TTC549 (cell line): ENCODE data around the gene PIGS.
"Not testable (repeated sequence)": the region's sequence is repeated elsewhere in the genome, so short reads cannot be mapped to it uniquely, and the experiment has no call there.

Experiments
- FAIRE-seq: peaks from 2 replicates; lab custom pipeline; 2012; peaks lifted over from hg19 to GRCh38; lab: Jason Lieb, UNC

The PIGS gene

DNA sequence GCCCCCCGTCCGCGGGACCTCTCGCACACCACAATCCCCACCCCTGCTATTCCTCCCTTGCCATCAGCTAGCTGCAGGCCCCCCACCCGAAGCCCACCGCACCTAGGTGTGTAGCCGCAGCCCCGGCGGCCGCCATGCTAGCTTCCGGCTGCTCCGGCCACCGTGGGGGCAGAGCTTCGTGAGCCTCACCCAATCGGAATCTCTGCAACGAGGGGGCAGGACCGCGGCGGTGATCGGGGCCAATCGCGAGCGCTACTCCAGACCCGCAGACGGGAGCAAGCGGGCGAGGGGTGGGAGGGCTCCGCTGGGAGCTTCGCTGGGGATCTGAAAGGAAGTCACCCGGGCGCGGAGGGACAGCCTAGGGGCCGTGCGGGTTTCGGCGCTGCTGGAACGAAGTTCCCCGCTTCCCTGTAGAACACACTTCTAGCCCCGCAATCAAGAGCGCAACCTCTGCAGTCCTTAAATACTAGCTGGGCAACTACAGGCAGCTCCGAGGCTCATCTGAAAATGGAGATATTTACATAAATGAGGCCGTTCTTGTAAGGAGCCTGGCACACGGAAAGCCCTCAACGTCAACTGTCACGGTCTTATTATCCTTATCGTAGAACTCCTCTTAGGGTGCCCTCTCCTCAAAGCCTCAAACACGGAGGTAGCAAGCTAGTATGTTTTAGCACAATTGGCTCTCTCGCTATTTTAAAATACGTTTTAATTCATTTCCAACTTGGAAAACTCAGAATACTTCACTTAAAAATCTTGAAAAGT lies at the start of gene PIGS:
Gene PIGS, minus strand, starts transcription at position 164 of the 762 bp plus-strand sequence. Its CDS starts 28 bp downstream, at position 136.
- FAIRE-seq: no peak

GRCh38 chr17:28620010-28620409 lies 48.7 kb upstream of the PIGS start:
- FAIRE-seq: no peak

GRCh38 chr17:28618464-28618863 lies 47.1 kb upstream of the PIGS start:
- no peak for FAIRE-seq

GRCh38 chr17:28616281-28616680 lies 45.0 kb upstream of the PIGS start:
- FAIRE-seq: no peak

GRCh38 chr17:28615260-28615940 lies 44.1 kb upstream of the PIGS start:
- FAIRE-seq: no peak

GRCh38 chr17:28613931-28614381 lies 42.6 kb upstream of the PIGS start, which contains the start of gene RSKR:
RSKR (minus strand) TSS chr17:28614185; CDS start chr17:28614161, 24 bp downstream.
- no peak for FAIRE-seq

- no peak for FAIRE-seq
Measured at GRCh38 chr17:28612936-28613872, 41.9 kb upstream of the PIGS start.

DNA sequence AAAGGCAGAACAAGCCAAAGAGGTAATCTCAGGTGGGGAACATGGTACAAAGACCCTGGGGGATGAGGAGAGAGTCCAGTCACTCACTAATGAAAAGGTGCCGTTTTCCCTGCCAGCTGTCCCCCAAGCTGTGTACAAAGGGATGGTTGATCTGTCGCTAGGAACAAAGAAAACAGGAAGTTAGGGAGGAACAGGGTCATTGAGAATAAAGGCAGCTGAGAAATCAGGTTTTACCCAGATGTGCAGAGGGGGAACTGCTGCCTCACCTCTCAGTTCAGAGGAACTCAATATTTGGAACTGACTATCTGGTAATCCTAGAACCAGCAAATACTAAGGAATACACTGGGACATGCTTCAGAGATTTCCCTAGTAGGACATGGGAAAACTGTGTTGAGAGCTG lies 41.2 kb upstream of the PIGS start:
- FAIRE-seq: no peak

DNA sequence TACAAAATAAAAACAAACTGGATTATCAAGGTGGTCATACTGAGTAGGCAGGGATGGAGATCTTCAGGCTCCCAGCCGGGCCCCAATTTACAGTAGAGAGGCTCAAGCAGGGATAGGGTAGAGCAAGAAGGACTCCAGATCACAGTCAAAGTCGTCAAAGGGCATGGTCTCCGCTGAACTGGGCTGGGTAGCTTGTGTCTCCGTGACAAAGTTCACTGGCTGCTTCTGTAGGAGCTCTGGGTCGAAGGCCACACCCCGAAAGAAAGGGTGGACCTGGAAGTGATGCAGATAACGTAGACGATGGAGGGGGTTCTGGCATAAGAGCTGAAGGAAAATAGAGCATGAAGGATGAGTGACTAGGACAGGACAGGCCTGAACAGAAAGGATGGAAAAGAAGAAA lies 39.1 kb upstream of the PIGS start:
- no peak for FAIRE-seq

DNA sequence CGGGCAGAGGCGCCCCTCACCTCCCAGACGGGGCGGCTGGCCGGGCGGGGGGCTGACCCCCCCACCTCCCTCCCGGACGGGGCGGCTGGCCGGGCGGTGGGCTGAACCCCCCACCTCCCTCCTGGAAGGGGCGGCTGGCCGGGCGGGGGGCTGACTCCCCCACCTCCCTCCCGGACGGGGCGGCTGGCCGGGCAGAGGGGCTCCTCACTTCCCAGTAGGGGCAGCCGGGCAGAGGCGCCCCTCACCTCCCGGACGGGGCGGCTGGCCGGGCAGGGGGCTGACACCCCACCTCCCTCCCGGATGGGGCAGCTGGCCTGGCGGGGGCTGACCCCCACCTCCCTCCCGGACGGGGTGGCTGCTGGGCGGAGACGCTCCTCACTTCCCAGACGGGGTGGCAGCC lies 32.7 kb upstream of the PIGS start:
- FAIRE-seq: not testable (repeated sequence)

GRCh38 chr17:28599311-28600184 lies 28.2 kb upstream of the PIGS start:
- no peak for FAIRE-seq

DNA sequence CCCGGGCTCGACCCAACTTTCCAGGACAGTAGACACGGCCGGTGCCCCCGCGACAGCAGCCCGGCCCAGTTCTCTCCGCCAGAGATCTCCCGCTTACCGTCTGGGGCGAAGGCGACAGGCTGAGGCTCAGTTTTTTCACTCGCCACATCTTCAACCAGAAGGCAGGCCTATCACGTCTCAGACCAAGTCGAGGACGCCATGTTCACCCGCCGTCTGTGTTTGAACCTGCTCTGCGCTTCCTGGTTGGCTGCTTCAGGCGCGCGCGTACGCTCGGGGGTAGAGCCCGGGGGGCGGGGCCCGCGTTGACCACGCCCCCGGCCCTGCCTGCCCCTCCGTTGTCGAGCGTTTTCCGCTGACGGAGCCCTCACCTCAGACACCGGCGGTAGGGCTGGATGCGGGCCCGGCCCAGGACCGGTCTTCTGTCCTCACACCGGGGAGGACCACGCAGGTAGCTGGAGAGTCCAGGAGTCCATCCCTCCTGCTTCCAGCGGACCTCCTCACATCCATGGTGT lies 27.5 kb upstream of the PIGS start, which contains the start of gene SPAG5:
Gene SPAG5, minus strand, starts transcription at position 227 of the 512 bp plus-strand sequence. Its CDS starts 79 bp downstream, at position 148.
- no peak for FAIRE-seq

- FAIRE-seq: no peak
Measured at GRCh38 chr17:28598389-28598788, 27.1 kb upstream of the PIGS start.

DNA sequence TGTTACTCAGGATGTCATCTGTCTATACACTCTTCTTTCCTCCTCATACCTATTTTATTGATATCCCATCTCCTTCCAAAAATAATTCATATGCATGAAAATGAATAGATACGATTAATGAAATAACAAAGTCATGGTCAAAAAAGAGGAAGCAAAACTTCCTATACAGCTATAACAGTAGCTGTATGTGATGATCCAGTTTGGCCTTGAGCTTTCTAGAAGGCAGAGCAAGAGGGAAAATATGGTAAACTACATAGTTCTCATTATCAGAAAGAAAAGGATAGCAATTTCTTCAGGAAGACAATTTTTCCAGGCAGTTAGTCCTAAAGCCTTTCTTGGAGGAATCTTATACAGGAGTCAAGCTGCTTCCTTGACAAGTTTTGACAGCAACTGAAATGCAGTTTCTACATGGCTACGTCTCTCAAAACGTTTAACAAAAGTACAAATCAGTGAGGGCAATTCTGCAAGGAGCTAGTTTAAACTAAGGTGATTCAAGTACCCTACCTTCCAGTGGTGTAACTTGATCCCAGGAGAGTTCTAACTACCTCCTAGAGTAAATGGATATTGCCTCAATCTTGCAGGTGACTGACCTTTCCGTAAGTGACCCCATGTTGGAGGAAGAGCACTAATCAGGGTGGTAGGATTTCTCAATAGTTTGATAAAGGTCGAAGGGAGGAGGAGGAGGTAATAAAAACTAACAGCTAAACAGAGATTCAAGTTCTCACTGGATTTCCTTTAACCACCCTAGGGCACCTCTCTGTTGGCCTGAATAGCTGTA lies 26.5 kb upstream of the PIGS start:
- FAIRE-seq: no peak

DNA sequence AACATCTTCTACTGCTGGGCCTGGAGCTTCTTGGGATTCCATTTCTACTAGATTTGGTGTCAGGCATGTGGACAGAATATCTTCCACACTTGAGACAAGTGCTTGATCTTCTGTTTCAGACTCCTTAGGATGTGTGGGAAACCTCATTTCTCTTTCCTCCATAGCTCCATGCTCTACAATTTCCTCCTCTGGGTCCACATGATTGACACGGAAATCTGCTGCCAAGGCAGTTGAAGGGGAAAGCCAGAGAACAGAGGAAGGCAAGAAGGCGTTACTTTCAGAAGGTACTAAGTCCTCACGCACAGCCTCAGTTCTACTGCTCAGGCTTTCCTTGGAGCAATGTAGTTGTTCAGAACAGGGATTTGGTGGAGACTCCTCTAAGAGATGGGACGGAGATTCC lies 20.9 kb upstream of the PIGS start:
- FAIRE-seq: no peak

DNA sequence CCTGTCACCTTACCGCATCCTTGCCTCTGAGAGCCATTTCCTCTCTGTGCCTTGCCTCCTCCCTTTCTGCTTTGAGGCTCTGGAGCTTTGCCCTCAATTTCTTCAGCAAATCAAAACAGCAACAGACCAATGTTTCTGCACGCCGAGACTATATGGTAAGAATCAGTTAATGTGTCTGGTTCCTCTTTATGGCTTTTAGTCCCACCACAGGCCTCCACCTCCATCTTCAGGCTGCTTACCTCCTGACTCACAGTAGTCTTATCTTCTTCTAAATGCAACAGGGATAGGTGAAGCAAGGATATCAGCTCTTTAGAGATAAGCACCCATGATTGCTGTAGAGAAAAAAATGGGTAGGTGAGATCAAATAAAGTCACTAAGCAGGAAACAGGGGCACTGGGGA lies 14.5 kb upstream of the PIGS start:
- FAIRE-seq: no peak

DNA sequence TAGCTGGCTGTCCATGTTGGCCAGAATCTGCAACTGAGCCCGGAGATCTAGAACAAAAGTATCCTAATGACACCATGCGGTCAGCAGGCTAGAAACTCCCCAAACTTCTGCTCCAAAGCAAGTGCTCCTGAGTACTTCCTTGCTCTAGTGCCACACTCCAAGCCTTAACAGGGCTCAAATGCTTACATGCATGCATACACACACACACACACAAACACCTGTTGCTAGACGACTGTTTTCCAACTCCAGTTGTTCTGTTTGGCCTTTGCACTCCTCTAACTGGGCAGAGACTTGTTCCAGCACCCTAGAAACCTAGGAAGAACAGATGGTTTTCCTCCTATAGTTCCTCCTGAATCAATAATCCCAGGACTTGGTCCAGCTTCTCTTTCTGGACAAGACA lies 13.1 kb upstream of the PIGS start:
- FAIRE-seq: no peak

DNA sequence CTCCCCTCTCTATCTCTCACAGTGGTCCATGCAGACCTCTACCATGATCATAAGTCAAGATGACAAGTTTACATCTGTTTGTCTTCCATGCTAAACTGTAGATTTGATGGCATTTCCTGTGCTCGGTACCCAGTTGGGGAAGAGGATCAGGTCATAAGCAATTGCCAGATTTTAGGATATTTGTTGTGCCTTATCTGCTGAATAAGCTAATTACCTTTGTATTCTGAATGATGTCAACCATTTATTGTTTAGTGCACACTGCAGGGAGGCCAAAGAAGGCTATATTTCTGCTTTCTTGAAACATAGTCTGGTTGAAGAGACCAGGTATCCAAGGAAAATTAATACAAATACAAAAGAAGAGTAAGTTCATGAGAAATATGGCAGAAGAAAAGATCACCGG lies 11.2 kb upstream of the PIGS start:
- FAIRE-seq: no peak

DNA sequence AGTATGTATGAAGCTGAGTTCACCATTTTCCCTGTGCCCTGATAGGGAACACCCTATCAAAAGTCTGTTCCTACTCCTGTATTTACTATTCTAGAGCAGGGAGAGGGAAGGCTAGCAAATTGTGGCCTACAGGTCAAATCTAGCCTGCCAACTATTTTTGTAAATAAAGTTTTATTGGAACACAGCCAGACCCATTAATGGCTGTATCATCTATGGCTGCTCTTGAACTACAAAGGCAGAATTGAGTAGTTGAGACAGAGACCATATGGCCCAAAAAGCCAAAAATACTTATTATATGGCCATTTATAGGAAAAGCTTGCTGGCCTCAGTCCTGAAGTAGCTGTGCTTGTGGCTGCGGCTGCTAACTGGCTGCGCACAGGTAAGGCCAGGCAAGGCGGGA lies 9.6 kb upstream of the PIGS start:
- no peak for FAIRE-seq

DNA sequence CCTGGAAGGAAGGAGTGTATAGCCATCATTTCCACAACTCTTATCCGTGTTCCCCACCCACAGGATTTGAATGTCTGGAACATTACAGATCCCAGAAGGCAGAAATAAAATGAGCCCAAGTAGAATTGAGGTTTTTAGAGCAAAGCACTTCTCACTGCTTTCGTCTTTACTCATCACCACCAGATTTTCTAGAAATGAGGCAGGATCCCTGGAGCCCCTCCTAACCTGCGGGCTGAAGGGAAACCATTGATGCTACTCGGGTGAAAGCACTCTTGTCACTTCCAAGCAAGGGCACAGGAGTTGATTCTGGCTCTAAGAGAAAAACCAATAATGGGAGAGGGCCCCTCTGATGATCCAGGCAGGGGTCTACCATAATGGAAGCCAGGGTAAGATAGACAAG lies 8.2 kb upstream of the PIGS start:
- FAIRE-seq: no peak
